ENCODE data around the gene GKN2. TPM values are rescaled to one million over a fixed set of nuclear protein-coding genes. Genes with fewer than 3 reads are reported as not detected.

Gene GKN2
- total RNA-seq, 1 experiment from 2014 or later: 0.58 TPM

GRCh38 chr2:68951899-68952298 lies 794 bp downstream of the GKN2 start:
- TF ChIP-seq EZH2phosphoT487 (IDR thresholded peaks at IDR 0.05; ENCODE audit: borderline replicate concordance, low read length) (no peak), EZH2 (IDR thresholded peaks at IDR 0.05; ENCODE audit: low read length, unreplicated experiment) (no peak), CTCF (conservative IDR thresholded peaks at IDR 0.05; ENCODE audit: low read depth, low read length) (no peak)
- ATAC-seq: no peak
- H3K27ac ChIP-seq (ENCODE audit: low read length): no peak overlapping the region

GRCh38 chr2:68948710-68949109 lies 4.0 kb downstream of the GKN2 start:
- Histone ChIP-seq H3K4me3 (ENCODE audit: low read length) (no peak overlapping the region), H3K27me3 (ENCODE audit: low read length) (no peaks in the 10 kb centered on the region), H3K9ac (ENCODE audit: low read length) (no peak overlapping the region), H3K27ac (ENCODE audit: low read length) (no peak overlapping the region), H3F3A (ENCODE audit: low read length, unreplicated experiment) (no peaks in the 10 kb centered on the region), H3K9me3 (ENCODE audit: low read length) (no peaks in the 10 kb centered on the region), H3K4me1 (ENCODE audit: insufficient read depth, low read length) (peaks cover 14% of the 10 kb centered on the region), H2AFZ (ENCODE audit: low read length) (no peak overlapping the region), H3K79me2 (ENCODE audit: low read length) (no peaks in the 10 kb centered on the region), H4K20me1 (ENCODE audit: low read length) (no peaks in the 10 kb centered on the region), H3K4me2 (ENCODE audit: low read length) (no peak overlapping the region), H3K9me2 (replicated peaks; ENCODE audit: low read length) (no peaks in the 10 kb centered on the region), H3K36me3 (ENCODE audit: low read depth, low read length) (no peaks in the 10 kb centered on the region)
- intact Hi-C loops (cut with micrococcal nuclease): no loop called here
- POLR2A ChIA-PET (ENCODE audit: unreplicated experiment): no interaction called here
- TF ChIP-seq EZH2 (IDR thresholded peaks at IDR 0.05; ENCODE audit: low read length, unreplicated experiment) (no peak), EZH2phosphoT487 (IDR thresholded peaks at IDR 0.05; ENCODE audit: borderline replicate concordance, low read length) (no peak), CTCF (conservative IDR thresholded peaks at IDR 0.05; ENCODE audit: low read depth, low read length) (no peak)
- ATAC-seq: no peak
- DNase-seq: no peak
- CTCF ChIA-PET: no interaction called here
- no TSS peak for BruUV-seq (replicated peaks)

More at GRCh38 chr2:68951899-68952298, 794 bp downstream of the GKN2 start:
- Histone ChIP-seq H3K9me2 (replicated peaks; ENCODE audit: low read length) (no peaks in the 10 kb centered on the region), H3K4me3 (ENCODE audit: low read length) (no peak overlapping the region), H3K4me2 (ENCODE audit: low read length) (no peak overlapping the region), H3K9me3 (ENCODE audit: low read length) (no peaks in the 10 kb centered on the region), H4K20me1 (ENCODE audit: low read length) (no peaks in the 10 kb centered on the region), H3K27me3 (ENCODE audit: low read length) (no peaks in the 10 kb centered on the region), H3K79me2 (ENCODE audit: low read length) (no peaks in the 10 kb centered on the region), H3K4me1 (ENCODE audit: insufficient read depth, low read length) (peaks cover 11% of the 10 kb centered on the region), H3K36me3 (ENCODE audit: low read depth, low read length) (no peaks in the 10 kb centered on the region), H2AFZ (ENCODE audit: low read length) (no peak overlapping the region), H3K9ac (ENCODE audit: low read length) (no peak overlapping the region), H3F3A (ENCODE audit: low read length, unreplicated experiment) (no peaks in the 10 kb centered on the region)
- intact Hi-C loops (cut with micrococcal nuclease): no loop called here
- BruUV-seq (replicated peaks): no TSS peak
- POLR2A ChIA-PET (ENCODE audit: unreplicated experiment): no interaction called here
- no peak for DNase-seq
- CTCF ChIA-PET: no interaction called here

- H4K20me1 ChIP-seq (ENCODE audit: low read length): no peaks in the 10 kb centered on the region
- no peaks in the 10 kb centered on the region for H3K9me3 ChIP-seq (ENCODE audit: low read length)
- H3K27ac ChIP-seq (ENCODE audit: low read length): no peak overlapping the region
- H3K27me3 ChIP-seq (ENCODE audit: low read length): no peaks in the 10 kb centered on the region
- H3K4me3 ChIP-seq (ENCODE audit: low read length): no peak overlapping the region
- no peaks in the 10 kb centered on the region for H3F3A ChIP-seq (ENCODE audit: low read length, unreplicated experiment)
- CTCF ChIA-PET: no interaction called here
- POLR2A ChIA-PET (ENCODE audit: unreplicated experiment): no interaction called here
- no peak overlapping the region for H3K4me2 ChIP-seq (ENCODE audit: low read length)
- H3K9me2 ChIP-seq (replicated peaks; ENCODE audit: low read length): no peaks in the 10 kb centered on the region
- no peak overlapping the region for H2AFZ ChIP-seq (ENCODE audit: low read length)
- H3K79me2 ChIP-seq (ENCODE audit: low read length): no peaks in the 10 kb centered on the region
- intact Hi-C loops (cut with micrococcal nuclease): no loop called here
- DNase-seq (no peak), ATAC-seq (no peak)
- BruUV-seq (replicated peaks): no TSS peak
- TF ChIP-seq EZH2phosphoT487 (IDR thresholded peaks at IDR 0.05; ENCODE audit: borderline replicate concordance, low read length): no peak
- TF ChIP-seq CTCF (conservative IDR thresholded peaks at IDR 0.05; ENCODE audit: low read depth, low read length): no peak
- no peak for TF ChIP-seq EZH2 (IDR thresholded peaks at IDR 0.05; ENCODE audit: low read length, unreplicated experiment)
- H3K36me3 ChIP-seq (ENCODE audit: low read depth, low read length): no peaks in the 10 kb centered on the region
- H3K4me1 ChIP-seq (ENCODE audit: insufficient read depth, low read length): peaks cover 10% of the 10 kb centered on the region; the same call in 1 of the 2 replicates
- no peak overlapping the region for H3K9ac ChIP-seq (ENCODE audit: low read length)
These were observed 6.6 kb downstream of the GKN2 start for GRCh38 chr2:68946117-68946516.

Measured in PC-3 (cell line).